ENCODE results near the gene RSPO4. TPM values are rescaled to one million over a fixed set of nuclear protein-coding genes. Genes with fewer than 3 reads are reported as not detected.

Gene RSPO4
- total and polyA plus RNA-seq, 2 of the 8 experiments (the other 6 are each of a cell fraction or from before 2014, with no cell fraction given) = 3.4 to 6.4 TPM

DNA sequence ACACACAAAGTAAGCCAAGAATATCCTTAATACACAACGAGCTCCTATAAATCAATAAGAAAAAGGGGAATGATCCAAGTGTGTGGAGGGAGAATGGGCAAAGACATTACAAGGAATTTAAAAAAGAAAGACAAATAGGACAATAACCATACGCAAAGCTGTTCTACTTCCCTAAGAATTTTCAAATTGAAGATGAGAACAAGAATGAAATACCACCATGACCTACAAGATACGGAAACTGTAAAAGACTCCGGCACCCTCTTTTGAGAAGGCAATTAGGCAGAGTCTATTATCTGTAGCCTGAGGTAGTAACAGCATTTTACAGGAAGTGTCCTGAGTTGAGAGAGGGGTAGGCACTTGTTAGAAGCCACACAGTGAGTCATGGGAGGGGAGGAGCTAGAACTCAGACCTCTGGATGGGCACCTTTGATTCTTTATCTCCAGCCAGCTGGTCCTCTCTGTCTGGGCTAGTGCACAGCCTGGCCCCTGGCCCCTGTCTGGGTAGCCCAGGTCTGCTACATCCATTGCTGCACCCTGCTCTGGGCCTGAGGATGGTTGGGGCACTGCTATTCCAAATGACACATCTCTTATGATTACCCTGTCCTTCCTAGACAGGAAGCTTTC lies 15.3 kb downstream of the RSPO4 start:
- no peak overlapping the region for H2BK20ac ChIP-seq (ENCODE audit: low read length)
- 86% methylated on average over 4 of the region's 4 CpGs; no CpG with 5 or more reads in 1 of the 2 experiments for WGBS, 2 experiments (ENCODE audit: extremely low coverage in 1 of 2, insufficient coverage in 1 of 2, insufficient read length in 1 of 2, insufficient replicate concordance in 2 of 2, low coverage in 1 of 2, low lambda C conversion rate in 2 of 2, missing lambda C conversion rate in 1 of 2)
- H2BK5ac ChIP-seq (ENCODE audit: low read depth, low read length) = no peak overlapping the region
- H3K9me3 ChIP-seq (ENCODE audit: insufficient read depth in 2 of 2, low read depth in 1 of 2, low read length in 1 of 2) = no peaks in the 10 kb centered on the region
- no peak overlapping the region for H3K18ac ChIP-seq (ENCODE audit: extremely low read depth, low read length)
- FAIRE-seq = no peak
- CTCF ChIA-PET (ENCODE audit: partially characterized antibody) = interaction anchor here (0.6 to 2.4 kb wide), 8 partner anchors 12 to 171 kb away, joined by 3 to 10 read pairs (median 4); partner anchors contain the start of gene ANGPT4
- H3K4me2 ChIP-seq (ENCODE audit: insufficient read depth in 1 of 2, low read depth in 2 of 2, low read length in 2 of 2) = no peak overlapping the region
- no peak overlapping the region for H2BK12ac ChIP-seq (ENCODE audit: low read depth, low read length)
- no peaks in the 10 kb centered on the region for H4K20me1 ChIP-seq (replicated peaks in 1 of 2; ENCODE audit: control insufficient read depth in 1 of 2, insufficient read depth in 2 of 2, low read length in 2 of 2)
- H3K27ac ChIP-seq (ENCODE audit: low read depth, low read length) = no peak overlapping the region
- no peaks in the 10 kb centered on the region for H3K79me1 ChIP-seq (ENCODE audit: low read depth, low read length)
- H3K14ac ChIP-seq (ENCODE audit: insufficient read length) = no peak overlapping the region
- H2BK120ac ChIP-seq (replicated peaks; ENCODE audit: low read depth, low read length) = no peak overlapping the region
- H2AFZ ChIP-seq (ENCODE audit: low read length) = no peak overlapping the region
- H3K36me3 ChIP-seq (ENCODE audit: control insufficient read depth in 2 of 4, insufficient read depth in 4 of 4, low read length in 3 of 4) = no peaks in the 10 kb centered on the region
- DNase-seq (ENCODE audit: low read depth in 1 of 2, low spot score in 2 of 2) = no peak
- H3K23me2 ChIP-seq (ENCODE audit: low read depth, low read length) = peaks cover 6% of the 10 kb centered on the region; the same call in 1 of the 2 replicates
- no peaks in the 10 kb centered on the region for H3K79me2 ChIP-seq (ENCODE audit: control insufficient read depth in 1 of 2, insufficient read depth in 2 of 2, low read length in 2 of 2)
- H4K8ac ChIP-seq (ENCODE audit: extremely low read depth, insufficient read depth, low read length) = no peak overlapping the region
- H4K91ac ChIP-seq (replicated peaks; ENCODE audit: insufficient read length, low read length) = no peak overlapping the region
- H4K5ac ChIP-seq (ENCODE audit: insufficient read length, low read depth, low read length) = no peak overlapping the region
- no peak overlapping the region for H3K23ac ChIP-seq (ENCODE audit: insufficient read length)
- H3K4me1 ChIP-seq (replicated peaks in 1 of 4; ENCODE audit: control insufficient read depth in 3 of 4, insufficient read depth in 4 of 4, low read length in 3 of 4) = peaks cover 0 to 9% (median 3%) of the 10 kb centered on the region in 4 experiments; a peak in 4 of 7 replicates
- H3K4ac ChIP-seq (replicated peaks; ENCODE audit: insufficient read length, low read depth, low read length) = no peak overlapping the region
- POLR2A ChIA-PET (ENCODE audit: partially characterized antibody) = interaction anchor here (1.5 kb wide), 1 partner anchor 18 kb away, joined by 3 read pairs; no protein-coding TSS in a partner anchor
- TF ChIP-seq, protein P1, sequence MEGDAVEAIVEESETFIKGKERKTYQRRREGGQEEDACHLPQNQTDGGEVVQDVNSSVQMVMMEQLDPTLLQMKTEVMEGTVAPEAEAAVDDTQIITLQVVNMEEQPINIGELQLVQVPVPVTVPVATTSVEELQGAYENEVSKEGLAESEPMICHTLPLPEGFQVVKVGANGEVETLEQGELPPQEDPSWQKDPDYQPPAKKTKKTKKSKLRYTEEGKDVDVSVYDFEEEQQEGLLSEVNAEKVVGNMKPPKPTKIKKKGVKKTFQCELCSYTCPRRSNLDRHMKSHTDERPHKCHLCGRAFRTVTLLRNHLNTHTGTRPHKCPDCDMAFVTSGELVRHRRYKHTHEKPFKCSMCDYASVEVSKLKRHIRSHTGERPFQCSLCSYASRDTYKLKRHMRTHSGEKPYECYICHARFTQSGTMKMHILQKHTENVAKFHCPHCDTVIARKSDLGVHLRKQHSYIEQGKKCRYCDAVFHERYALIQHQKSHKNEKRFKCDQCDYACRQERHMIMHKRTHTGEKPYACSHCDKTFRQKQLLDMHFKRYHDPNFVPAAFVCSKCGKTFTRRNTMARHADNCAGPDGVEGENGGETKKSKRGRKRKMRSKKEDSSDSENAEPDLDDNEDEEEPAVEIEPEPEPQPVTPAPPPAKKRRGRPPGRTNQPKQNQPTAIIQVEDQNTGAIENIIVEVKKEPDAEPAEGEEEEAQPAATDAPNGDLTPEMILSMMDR (IDR thresholded peaks at IDR 0.05; ENCODE audit: control extremely low read depth in 1 of 3, insufficient read depth in 1 of 3, low read depth in 1 of 3, low read length in 3 of 3) = no peak
- TF ChIP-seq HDAC6 (IDR thresholded peaks at IDR 0.05; ENCODE audit: low read depth, low read length) = no peak
- no peak for TF ChIP-seq KDM5A (IDR thresholded peaks at IDR 0.05; ENCODE audit: low read length)
- TF ChIP-seq RAD21 (IDR thresholded peaks at IDR 0.05 in 1 of 2, conservative IDR thresholded peaks at IDR 0.05 in 1 of 2; ENCODE audit: low read depth in 2 of 2, low read length in 2 of 2) = no peak
- TF ChIP-seq RBBP5 (IDR thresholded peaks at IDR 0.05; ENCODE audit: borderline replicate concordance, low read depth, low read length) = no peak
- no peak for TF ChIP-seq SP4 (IDR thresholded peaks at IDR 0.05; ENCODE audit: low read length)
- no peak overlapping the region for H3K4me3 ChIP-seq (ENCODE audit: extremely low read depth in 1 of 4, insufficient read depth in 2 of 4, low read depth in 3 of 4, low read length in 4 of 4)
- H2BK15ac ChIP-seq (ENCODE audit: low read length) = no peak overlapping the region
- no peak overlapping the region for H2AK5ac ChIP-seq (ENCODE audit: low read depth, low read length)
- no peak overlapping the region for H3K9ac ChIP-seq (replicated peaks in 1 of 4; ENCODE audit: extremely low read depth in 1 of 4, low read depth in 3 of 4, low read length in 3 of 4)
- no peaks in the 10 kb centered on the region; a peak in 1 of 7 replicates for H3K27me3 ChIP-seq (replicated peaks in 1 of 4; ENCODE audit: control insufficient read depth in 3 of 4, extremely low read depth in 1 of 4, insufficient read depth in 3 of 4, low read length in 3 of 4)
- no peak overlapping the region for H3K56ac ChIP-seq (replicated peaks; ENCODE audit: insufficient read length, low read depth, low read length)

All from H1 (cell line).